HG03045 (cell line): ENCODE measurements around the gene SDCCAG8.

Experiments
- ATAC-seq: cut with Tn5 transposase; IDR thresholded peaks from one replicate; pipeline ENCODE4 v1.9.1; 2021; ENCODE audit warnings: mild to moderate bottlenecking, moderate library complexity; ENCODE audit not compliant: unreplicated experiment

Gene SDCCAG8

GRCh38 chr1:243449373-243449772 lies 193.5 kb downstream of the SDCCAG8 start:
- ATAC-seq: no peak

- ATAC-seq: no peak
These were observed 196.3 kb downstream of the SDCCAG8 start for GRCh38 chr1:243452092-243452491.

DNA sequence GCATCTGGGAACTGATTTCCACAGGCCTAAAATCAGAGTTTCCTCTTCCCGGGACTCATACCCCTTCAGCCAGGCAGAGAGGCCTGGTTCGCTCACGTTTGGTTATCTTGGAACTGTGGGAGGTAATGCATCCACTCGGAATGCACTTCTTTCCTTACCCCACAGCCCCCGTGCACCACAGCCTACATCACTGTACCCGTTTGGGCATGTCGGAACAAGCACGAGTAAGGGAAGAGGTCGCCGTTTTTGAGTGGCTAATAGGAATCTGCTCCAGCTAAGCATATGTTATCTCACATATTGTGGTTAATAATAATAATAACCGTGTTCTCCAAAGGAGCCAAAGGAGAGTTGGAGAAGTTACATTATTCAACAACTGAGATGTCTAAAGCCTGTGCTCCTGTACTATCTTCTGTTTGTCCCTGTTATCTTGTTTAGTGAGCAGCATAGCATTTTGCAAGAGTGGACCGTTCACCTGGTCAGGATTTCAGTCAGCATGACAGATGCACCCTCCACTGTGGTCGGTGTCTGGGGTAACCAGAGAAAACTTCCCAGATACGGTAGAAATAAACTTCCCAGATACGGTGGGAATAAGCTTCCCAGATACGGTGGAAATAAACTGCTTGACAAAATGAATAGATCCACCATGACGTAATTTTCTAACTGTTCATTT lies 198.6 kb downstream of the SDCCAG8 start:
- no peak for ATAC-seq

DNA sequence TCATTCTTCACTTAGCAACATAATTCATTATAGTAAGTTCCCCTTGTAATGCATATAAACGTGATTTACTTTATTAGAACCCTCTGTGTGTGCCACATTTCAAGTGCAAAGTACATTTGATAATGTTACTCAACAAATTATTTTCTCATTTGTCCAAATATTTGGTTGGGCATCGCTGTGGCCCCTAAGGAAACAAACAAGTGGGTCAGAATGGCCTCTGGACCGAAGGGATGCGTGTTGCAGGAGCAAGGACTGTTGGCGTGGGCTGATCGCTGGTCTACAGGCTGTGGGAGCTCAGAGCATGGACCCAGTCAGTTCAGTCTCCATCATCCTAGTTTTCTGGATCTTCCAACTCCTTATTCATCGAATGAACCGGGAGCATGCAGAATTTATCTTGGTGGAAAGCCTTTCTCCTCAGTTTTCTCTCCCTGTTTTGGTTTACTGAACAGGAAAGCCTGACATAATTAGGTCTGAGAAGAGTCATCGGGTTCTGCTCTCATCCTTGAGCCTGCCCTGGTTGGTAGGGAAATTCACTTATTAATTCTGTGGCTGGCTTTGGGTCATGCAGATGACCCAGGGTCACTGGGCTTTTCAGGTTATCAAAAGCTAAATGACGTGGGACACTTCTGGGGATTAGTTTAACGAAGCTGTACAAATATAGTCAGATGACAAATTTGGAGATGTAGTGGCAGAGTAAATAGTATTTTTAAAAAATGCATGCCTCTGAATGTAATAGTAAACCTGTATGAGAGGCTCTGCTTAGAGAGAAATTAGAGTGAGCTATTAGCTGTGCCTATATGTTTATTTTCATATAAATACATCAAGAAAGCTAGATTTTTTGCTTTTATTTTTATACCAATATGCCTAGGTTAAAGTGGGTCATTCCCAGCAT lies 200.2 kb downstream of the SDCCAG8 start:
- no peak for ATAC-seq

- ATAC-seq: no peak
These were observed 201.6 kb downstream of the SDCCAG8 start for GRCh38 chr1:243457363-243457982.

- ATAC-seq: no peak
These were observed 203.2 kb downstream of the SDCCAG8 start for GRCh38 chr1:243459059-243459458.

DNA sequence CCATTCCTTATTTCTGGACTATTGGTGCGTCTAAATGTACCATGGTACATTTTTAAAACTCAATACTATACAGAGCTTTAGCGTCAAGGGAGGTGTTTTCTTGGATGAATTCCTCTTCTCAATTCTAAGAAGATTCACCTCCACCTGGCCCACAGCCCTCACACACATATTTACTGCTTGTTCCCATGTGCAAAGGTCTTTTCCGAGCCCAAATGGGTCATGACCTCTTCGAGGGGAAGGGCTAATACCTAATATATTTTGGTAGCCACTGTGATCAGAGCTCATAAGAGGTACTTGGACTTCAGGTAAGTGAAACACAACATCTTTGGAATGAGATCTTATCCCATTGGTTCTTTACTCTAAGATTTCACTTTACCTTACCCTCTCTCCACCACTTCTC lies 205.9 kb downstream of the SDCCAG8 start:
- no peak for ATAC-seq

DNA sequence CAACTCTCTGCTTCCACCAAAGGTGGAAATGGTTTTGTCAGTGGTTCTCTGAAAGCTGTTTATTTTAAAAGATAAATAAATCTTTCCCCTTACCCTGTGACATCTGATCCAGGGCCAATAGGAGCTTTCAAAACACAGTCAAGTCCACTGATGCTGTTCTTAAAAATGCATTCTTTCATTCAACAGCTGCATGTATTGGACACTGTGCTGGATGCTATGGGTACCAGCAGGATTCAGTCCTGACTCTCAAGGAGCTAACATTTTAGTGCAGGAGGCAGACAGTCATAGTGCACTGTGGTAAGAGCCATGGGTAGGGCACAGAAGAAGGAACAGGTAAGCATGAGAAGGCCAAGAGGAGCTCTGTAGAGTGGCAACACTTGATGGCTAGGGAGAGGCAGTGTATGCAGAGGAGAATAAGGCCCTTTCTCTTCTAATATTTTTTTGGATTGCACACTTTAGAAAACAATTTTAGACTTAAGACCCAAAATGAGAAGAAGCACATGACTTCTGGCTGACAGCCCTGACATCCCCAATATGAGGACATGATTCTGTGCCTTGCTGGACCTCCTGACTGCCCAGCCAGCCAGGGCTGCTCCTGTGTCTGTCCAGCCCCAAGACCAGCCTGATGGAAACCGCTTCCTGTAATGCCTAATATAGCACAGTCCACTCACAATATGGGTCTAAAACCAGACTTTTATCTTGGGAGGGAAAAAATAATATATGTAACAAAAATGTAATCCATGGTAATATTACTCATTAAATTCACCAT lies 207.3 kb downstream of the SDCCAG8 start:
- no peak for ATAC-seq

DNA sequence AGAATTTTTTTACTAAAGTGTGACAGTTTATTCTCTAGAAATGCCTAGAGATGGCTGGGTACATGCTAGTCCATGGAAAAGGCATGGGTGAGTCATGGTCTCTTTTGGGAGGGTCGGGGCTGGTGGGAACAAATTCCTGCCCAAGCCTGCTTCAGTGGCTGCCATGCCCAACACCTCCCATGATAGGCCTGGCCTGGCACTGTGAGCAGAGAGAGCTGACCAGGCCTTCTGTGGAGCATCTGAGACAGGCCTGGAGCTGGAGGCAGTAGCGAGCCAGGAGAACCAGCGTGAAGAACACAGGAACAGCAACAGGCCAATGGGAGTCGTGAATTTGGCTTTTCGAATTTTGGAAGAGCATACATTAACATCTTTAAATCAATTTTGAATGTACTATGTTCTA lies 209.2 kb downstream of the SDCCAG8 start:
- ATAC-seq: no peak

DNA sequence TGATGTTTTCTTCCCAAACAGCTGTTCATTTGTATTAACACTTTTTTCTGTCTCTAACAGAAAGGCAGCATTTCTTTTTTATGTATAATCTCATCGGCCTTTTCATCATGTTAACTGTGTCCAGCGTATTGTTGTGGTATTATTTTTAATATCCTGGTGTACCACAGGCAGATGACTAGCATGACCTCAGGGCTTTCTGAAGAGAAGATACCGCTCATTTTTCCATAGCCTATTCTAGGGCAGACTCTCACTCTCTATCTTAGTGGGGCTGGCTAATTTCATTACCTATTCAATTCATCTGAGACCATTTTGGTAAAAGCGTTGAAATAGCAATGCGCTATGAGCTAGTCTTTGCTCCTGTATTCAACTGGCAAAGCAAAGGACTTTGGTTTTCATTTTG lies 209.9 kb downstream of the SDCCAG8 start:
- no peak for ATAC-seq

GRCh38 chr1:243469497-243469896 lies 213.7 kb downstream of the SDCCAG8 start:
- ATAC-seq: no peak

GRCh38 chr1:243470502-243470901 lies 214.7 kb downstream of the SDCCAG8 start:
- no peak for ATAC-seq

- no peak for ATAC-seq
These were observed 215.3 kb downstream of the SDCCAG8 start for GRCh38 chr1:243471026-243471685.

DNA sequence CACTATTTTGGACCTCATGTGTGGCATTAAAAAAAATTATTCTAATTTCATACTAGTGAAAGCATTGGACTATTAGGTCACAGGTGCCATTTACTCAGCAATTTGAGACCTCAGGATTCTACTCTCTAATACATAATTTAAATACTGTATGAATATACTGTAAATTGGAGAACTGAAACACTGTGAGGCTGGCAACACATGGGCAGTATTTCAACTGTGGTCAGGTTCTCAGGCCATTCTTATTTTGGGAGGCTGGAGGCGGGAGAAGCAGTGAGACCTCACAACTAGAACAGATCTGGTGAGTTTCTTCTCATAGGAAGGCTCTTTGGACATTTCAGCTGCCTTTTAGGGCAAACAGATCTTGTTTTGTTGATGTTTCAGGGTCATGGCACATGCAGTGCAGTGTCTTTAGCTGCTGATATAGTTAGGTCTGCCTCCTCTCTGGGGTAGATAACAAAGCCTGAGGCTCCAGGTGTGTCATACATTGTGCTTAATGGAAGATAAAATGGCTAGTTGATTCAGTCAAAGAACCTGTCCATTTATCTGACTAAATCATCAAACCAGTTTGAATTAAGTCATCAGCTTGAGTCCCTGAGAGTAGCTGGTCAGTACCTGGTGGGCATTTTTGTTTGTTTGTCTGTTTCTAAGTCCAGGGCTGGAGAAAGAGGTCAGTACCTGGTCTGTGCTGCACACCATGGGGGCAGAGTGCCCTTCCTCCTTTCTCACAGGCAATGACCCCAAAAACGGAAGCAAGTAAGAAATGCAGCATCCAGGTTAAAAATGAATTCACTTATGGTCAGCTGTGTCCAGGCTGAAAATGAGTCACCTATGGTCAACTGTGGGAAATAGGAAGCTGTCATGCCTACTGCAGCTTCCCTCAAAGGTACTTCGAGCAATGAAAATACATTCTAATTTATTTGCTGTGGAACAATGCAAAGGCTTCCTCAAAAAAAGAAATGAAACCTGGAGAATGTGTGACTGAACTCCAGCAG lies 216.2 kb downstream of the SDCCAG8 start:
- peak; percentile 76 for ATAC-seq

DNA sequence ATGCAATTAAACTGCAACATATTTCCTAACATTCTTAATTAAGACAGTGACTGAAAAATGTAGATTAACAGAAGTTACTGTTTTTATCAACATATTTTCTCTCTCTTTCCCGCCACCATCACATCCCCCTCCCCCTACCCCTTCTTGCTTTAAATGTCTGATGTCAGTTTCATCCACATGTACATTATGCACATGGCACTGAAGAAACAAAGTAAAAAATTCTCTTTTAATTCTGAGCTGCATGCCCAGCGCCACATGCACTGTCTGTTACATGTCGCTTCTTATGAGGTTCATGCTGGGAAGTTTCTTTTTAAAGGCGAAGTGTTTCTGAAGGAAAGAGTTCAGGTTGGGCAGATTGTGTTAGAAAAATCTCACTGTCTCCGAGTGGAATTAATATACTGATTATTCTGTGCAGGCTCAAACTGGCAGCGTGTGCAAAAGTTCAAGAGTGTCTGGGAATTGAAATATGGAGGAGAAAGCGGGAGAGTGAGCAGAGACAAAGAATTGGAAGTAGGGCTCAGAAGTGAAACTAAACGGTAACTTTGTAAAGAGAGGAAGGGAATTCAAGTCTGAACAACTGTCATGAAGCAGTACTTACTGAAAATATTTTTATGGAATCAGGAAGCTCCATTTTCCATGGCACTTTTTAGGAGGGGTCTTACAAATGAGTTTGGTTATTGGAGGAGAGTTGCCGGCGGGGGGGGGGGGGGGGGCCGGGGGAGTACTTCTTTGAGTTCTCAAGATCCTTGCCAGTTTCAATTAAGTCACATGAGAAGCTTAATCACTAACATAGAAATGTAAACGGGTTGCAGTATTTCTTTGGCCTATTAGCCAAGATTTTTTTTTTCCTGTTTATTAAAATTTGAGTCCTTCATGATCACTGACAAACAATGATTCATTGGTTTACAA lies 217.6 kb downstream of the SDCCAG8 start:
- no peak for ATAC-seq

DNA sequence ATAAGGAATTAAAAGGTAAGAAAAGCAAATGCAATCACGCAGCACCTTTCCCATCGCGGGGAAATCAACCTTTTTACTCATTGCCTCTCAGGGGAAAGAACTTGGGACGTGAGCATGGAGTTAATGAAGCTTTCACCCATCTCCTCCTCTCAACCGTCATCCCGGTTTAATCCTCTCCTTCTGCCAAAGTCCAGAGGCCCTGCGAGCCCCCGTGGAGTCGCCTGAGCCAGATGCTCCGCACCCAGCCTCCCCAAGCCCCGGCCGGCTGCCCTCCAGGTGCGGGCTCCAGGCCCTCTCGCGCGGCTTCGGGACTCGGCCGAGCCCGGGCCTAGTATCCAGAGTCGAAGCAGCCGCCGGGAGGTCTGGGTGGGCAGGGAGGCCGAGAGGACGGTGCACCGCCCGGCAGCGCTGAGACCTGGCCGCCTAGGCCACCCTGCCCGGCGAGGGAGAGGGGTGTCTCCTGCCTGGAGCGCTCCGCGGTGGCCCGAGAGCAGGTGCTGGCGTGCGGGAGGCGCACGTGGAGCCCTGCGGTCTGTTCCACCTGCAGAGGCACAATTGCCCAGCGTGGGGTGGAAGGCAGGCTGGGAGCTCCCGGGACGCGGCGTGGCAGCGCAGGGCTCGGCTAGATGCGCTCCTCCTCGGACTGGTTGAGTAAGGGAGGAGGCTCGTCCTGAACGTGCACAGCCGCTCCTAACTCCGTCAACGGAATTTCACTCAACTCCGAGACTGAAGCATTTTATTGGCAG lies 218.5 kb downstream of the SDCCAG8 start:
- ATAC-seq: no peak

- ATAC-seq: no peak
These were observed 219.1 kb downstream of the SDCCAG8 start for GRCh38 chr1:243474906-243475305.

DNA sequence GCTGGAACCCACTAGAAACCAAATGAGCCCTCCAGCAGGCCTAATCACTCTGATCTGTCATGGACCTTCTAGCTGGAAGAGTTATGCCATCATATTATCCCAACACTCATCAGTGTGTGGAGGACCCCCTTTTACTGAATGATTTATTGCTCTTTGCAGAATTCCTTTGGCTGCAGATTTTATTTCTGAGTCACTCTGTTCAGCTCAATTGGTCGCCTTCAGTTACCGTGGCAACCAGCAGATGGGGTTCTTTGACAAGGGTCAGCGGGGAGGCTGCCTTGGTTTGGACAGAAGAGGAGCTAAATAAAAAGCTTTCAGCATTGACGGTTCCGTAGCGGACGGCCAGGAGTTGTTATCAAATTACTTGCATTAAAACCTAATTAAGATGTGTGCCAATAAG lies 220.1 kb downstream of the SDCCAG8 start:
- no peak for ATAC-seq
